PFSK-1 (cell line): ENCODE measurements around the gene ZNF318.

Experiments used
- FOXP2 ChIP-seq: optimal IDR thresholded peaks from 2 replicates; pipeline ENCODE3; 2011; ENCODE audit warnings: borderline replicate concordance, control low read depth, inconsistent platforms; ENCODE audit not compliant: insufficient read depth; ENCODE audit errors: extremely low read length, extremely low read depth
- POLR2AphosphoS5 ChIP-seq: IDR thresholded peaks from 2 replicates; pipeline ENCODE4 v1.6.1; 2012; ENCODE audit warnings: low read depth, mild to moderate bottlenecking, control low read depth, low read length, moderate library complexity
- REST ChIP-seq, 2 experiments: IDR thresholded peaks; 2 replicates each; pipeline versions ENCODE4 v1.6.1 to v1.8.0; 2011 to 2012; ENCODE audit warnings: low read depth in 2 of 2, low read length in 2 of 2, control low read depth in 1 of 2, inconsistent platforms in 1 of 2, mild to moderate bottlenecking in 1 of 2, moderate library complexity in 1 of 2; ENCODE audit not compliant: insufficient read depth in 1 of 2
- SIN3A ChIP-seq: IDR thresholded peaks from 2 replicates; pipeline ENCODE4 v1.6.1; 2012; ENCODE audit warnings: mild to moderate bottlenecking, low read length, moderate library complexity, borderline replicate concordance; ENCODE audit not compliant: insufficient read depth
- TAF1 ChIP-seq: IDR thresholded peaks from 2 replicates; pipeline ENCODE4 v1.6.1; 2012; ENCODE audit warnings: low read length, control low read depth, borderline replicate concordance; ENCODE audit not compliant: insufficient read depth

ZNF318 gene

GRCh38 chr6:43307451-43308100, 61.9 kb downstream of the ZNF318 start:
- TF ChIP-seq POLR2AphosphoS5, result no peak
- no peak for TF ChIP-seq FOXP2
- TF ChIP-seq SIN3A, result no peak
- no peak for TF ChIP-seq REST (IDR thresholded peaks at IDR 0.05; ENCODE audit: insufficient read depth in 1 of 2, low read depth in 2 of 2, low read length in 2 of 2)
- no peak for TF ChIP-seq TAF1

GRCh38 chr6:43306086-43306485, 63.4 kb downstream of the ZNF318 start:
- no peak for TF ChIP-seq REST (IDR thresholded peaks at IDR 0.05; ENCODE audit: insufficient read depth in 1 of 2, low read depth in 2 of 2, low read length in 2 of 2)
- TF ChIP-seq SIN3A, result no peak
- no peak for TF ChIP-seq POLR2AphosphoS5
- TF ChIP-seq TAF1, result no peak
- no peak for TF ChIP-seq FOXP2

GRCh38 chr6:43304882-43305281, 64.6 kb downstream of the ZNF318 start:
- no peak for TF ChIP-seq REST (IDR thresholded peaks at IDR 0.05; ENCODE audit: insufficient read depth in 1 of 2, low read depth in 2 of 2, low read length in 2 of 2)
- no peak for TF ChIP-seq POLR2AphosphoS5
- TF ChIP-seq FOXP2, result no peak
- no peak for TF ChIP-seq TAF1
- no peak for TF ChIP-seq SIN3A

GRCh38 chr6:43304361-43304760, 65.1 kb downstream of the ZNF318 start:
- TF ChIP-seq POLR2AphosphoS5, result no peak
- no peak for TF ChIP-seq REST (IDR thresholded peaks at IDR 0.05; ENCODE audit: insufficient read depth in 1 of 2, low read depth in 2 of 2, low read length in 2 of 2)
- TF ChIP-seq TAF1, result no peak
- no peak for TF ChIP-seq FOXP2
- TF ChIP-seq SIN3A, result no peak
